ENCODE results near the gene GABBR2.

The GABBR2 gene

DNA sequence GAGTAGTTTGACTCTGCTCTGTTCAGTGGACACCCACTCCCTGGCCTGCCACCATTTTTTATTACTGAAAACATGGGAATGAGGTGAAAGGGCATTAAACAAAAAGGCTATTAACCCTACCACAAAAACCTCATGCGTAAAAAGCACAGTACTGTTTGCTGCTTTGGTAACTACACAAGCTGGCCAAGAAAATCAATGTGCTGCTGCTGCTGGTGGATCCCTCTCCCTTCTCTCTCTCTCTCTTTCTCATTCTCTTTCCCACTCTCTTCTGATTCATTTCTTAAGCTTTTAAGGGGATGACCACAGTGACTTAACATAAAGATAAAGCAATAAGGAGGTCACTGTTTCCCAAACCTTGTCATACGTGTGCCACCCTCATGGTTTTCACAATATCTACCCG lies 270.1 kb downstream of the GABBR2 start:
- DNase-seq (ENCODE audit: low spot score) = no peak

- no peak for DNase-seq (ENCODE audit: low spot score)
Measured at GRCh38 chr9:98437458-98438034, 271.2 kb downstream of the GABBR2 start.

GRCh38 chr9:98432960-98433359 lies 275.8 kb downstream of the GABBR2 start:
- DNase-seq (ENCODE audit: low spot score) = no peak

DNA sequence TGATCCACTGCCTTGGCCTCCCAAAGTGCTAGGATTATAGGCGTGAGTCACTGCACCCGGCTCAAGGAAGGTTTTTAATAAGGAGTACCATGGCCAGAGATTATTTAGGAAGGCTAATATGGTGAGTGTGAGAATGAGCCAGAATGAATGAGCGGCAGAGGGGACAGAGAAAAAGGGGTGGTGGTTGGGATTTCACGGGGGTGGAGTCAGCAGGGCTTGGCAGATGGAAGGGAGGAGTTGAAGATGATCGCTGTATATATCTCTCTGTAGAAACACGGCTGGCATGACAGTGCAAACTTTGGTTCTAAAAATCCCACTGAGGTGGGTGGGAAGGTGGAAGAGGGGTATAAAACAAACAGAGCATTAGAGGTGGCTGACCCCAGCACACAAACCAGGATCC lies 276.6 kb downstream of the GABBR2 start:
- DNase-seq (ENCODE audit: low spot score) = no peak

DNA sequence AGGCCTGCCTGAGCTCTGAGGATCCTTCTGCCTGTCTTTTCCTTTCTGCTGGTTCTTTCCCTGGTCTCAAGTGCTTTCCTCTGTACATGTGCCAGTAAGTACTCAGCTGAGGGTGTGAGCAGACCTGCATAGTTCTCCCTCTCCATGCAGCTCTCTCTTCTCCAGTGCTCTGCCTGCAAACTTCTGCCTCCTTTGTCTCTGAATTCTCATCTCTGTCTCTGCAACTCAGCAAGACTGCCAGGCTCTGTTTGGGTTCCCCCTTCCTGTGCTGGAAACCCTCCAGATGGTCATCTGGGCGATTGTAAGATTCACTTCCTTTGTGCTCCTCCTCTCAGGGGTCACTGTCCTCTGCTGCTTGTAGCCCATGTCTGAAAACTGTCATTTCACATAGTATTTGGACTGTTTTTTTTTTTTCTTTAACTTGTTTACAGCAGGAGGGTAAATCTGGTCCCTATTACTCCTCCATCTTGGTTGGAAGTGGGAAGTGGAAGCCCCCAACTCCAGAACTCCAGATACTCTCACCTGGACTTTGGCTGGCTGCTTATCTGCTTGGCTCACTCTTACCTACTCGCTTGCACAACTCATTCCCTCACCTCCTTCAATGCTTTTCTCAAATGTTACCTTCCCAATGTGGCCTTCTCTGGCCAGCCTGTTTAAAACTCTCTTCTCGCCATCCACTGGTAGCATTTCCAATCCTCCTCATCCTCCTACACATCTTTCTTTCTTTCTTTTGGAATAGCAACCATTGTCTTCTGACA lies 278.0 kb downstream of the GABBR2 start:
- DNase-seq (ENCODE audit: low spot score) = no peak

DNA sequence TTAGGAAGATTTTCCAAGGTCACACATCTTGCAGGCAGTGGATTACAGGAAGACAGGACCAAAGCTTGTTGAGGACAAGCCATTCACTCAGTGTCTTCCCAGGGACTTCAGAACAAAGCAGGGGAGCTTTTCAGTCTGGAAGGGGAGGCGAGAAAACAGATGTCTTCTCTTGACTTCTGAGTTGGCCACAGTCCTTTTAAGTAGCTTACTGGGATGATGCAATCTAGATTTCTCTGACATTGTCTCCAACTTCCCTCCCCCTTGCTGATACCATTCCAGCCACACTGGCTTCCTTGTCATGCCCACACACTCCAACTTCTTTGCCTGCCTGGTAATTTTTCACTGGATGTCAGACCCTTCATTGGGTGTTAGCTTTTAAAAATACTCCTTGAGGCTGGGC lies 279.1 kb downstream of the GABBR2 start:
- no peak for DNase-seq (ENCODE audit: low spot score)

DNA sequence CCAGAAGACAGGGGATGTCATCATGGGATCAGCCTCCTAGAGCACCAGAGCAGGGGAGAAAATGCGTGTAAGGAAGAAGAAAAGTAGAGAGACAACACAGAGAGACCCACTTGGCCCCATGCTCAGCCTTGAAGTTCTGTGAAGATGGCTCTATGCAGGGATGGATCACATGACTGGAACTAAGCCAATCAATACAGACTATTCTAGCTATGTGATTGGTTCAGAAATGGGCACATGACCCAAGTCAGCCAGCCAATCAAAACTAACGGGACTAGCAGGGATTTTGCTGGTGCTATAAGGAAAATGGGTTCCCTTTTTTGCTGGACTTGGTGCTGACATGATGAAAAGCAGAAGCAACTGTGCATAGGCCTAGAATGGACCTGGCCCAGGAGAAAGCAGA lies 280.3 kb downstream of the GABBR2 start:
- no peak for DNase-seq (ENCODE audit: low spot score)

GRCh38 chr9:98427491-98427890 lies 281.2 kb downstream of the GABBR2 start:
- no peak for DNase-seq (ENCODE audit: low spot score)

GRCh38 chr9:98425079-98425478 lies 283.7 kb downstream of the GABBR2 start:
- DNase-seq (ENCODE audit: low spot score) = no peak

DNA sequence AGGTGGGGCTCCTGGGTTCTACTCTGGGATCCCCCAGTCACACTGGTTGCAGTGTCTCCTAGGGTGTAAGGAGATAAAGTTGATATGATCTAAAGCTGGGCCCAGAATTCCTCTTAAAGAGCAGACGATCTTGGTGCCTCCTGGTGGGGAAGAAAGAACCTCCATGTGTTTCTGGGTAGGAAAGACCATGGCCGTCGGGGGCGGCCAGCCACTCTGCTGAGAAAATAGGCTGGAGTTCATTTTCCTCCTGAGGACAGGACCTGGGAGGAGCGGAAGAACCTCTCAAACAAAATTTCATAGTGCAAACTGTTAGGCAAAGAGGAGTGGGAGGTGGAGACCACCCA lies 289.5 kb downstream of the GABBR2 start:
- DNase-seq (ENCODE audit: low spot score) = no peak

GRCh38 chr9:98418578-98419259 lies 290.0 kb downstream of the GABBR2 start:
- DNase-seq (ENCODE audit: low spot score) = no peak

DNA sequence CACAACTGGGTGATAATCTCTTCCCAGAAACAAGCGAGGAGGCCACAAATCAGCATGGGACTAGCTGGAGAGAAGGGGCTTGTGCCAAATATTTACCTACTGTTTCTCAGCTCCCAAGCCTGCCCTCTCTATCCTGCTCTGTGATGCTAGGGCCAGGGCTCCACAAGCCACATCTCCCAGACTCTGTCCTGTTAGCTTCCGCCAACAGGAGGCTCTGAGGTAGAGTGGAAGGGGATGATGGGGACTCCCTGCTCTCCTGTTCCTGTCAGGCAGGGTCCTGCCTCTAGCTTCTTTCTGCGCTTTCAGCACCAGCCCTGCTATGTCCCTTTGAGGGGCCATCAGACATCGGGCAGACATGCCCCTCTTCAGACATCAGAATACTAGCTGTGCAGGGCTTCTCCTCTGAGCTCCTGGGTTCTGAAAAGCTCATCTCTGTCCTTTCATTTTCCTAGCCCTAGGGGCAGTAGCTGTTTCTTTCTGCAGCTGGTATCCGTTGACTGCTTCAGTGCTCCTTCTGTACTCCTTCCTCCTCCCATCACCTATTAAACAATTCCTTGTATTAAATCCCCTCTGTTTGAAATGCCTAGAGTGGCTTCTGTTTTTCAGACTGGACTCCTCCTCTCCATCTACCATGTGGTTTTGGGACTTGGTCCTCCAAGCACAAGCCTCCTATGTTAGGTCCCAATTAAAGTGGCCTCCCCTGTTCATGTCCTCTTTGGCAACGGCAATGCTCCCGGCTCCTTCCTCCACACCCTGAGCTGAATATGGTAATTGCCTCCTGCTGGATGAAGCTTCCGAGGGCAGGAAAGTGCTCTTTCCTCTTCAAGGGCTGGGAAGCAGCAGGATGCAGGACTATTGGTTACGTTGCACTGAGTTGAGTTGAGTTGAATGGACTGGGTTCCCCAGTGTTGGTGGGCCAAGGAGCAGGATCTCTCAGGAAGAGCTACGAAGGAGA lies 292.2 kb downstream of the GABBR2 start:
- no peak for DNase-seq (ENCODE audit: low spot score)

DNA sequence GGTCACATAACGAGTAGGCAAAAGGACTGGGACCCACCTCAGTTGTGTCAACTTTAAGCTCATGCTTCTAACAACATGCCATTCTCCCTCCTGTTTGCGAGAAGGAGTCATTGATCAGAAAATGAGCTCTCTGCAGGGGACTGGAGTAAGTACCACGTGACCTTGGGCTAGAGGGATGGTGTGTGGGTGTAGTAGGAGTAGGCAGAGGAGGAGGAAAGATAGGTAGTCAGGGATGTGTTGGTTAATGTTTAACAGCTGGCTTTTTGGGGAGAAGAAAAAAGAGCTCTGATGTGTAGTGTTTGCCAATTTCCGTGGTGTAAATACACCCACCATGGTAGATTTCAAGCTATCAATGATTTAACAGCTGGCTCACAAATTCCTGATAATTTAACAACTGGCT lies 293.0 kb downstream of the GABBR2 start:
- no peak for DNase-seq (ENCODE audit: low spot score)

DNA sequence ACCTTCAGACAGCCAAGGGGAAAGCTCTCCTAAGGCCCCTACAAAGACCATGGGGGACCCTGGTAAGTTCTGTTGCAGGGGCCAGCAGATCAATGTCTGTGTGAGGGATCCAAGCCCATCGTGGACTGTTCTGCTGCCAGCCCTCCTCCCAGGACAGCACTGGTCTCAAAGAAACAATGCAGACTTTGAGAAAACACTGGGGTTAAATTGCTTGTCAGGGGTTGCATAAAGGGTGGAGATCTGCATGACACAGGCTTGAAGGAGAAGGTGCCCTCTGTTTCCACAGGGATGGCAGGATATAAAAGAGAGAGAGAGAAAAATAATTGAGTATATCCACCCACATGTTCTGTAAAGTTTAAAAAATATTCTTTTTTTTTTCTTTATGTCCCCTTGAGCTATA lies 295.7 kb downstream of the GABBR2 start:
- DNase-seq (ENCODE audit: low spot score) = no peak

GRCh38 chr9:98412101-98412842 lies 296.5 kb downstream of the GABBR2 start:
- no peak for DNase-seq (ENCODE audit: low spot score)

- peak; percentile 26 for DNase-seq (ENCODE audit: low spot score)
Measured at GRCh38 chr9:98410185-98410697, 298.5 kb downstream of the GABBR2 start.

GRCh38 chr9:98409719-98410118 lies 299.0 kb downstream of the GABBR2 start:
- DNase-seq (ENCODE audit: low spot score) = no peak

DNA sequence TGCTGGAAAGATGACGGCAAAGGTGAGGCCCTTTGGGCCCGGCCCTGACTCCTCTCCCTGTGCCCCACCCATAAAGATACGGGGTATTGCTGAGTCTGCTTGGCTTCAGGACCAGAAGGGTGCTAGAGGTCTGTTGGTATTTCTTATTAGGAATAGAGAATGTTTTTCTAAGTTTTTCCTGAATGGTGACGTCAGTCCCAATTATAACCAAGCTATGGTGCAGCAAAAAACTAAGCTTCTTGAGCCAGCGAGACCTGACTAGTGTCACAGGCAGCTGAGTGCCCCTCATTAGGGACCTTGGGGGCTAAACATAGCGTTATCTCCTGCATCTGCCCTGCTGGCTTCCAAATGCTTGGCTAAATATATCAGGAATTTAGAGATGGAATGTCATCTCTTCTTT lies 302.3 kb downstream of the GABBR2 start:
- no peak for DNase-seq (ENCODE audit: low spot score)

DNA sequence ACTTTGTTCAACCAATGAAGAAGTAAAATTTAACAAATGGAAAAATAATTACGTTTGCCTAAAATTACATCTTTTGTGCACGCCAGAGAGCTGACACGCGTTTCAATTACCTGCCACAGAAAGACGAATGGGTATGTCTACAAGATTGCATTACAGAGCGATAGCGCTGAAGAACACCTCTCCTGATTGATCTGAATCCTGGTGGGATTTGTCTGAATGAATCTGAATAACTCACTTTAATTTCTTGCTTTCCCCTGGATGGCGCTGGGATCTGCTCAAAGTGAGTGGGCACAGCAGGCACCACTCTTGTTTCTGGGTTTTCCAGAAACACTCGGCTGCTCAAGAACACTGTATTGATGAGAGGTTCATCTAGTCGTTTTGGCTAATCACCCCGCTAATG lies 304.5 kb downstream of the GABBR2 start:
- DNase-seq (ENCODE audit: low spot score) = no peak

DNA sequence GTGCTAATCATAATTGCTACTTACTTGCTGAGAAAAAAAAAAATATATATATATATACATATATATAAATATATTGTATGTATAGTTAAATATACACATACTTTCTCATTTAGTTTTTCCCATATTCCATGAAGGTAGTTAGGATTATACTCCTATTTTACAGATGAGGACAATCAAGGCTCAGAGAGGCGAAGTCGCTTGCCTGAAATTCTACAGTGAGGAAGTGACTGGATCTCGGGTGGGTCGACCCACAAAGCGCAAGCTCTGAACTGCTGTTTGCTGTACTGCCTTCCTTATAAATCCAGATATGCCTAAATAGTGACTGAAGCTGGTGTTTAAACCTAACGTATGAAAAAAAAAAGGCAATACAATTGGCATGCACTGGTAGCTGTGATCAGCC lies 305.0 kb downstream of the GABBR2 start:
- DNase-seq (ENCODE audit: low spot score) = no peak

- DNase-seq (ENCODE audit: low spot score) = no peak
Measured at GRCh38 chr9:98402019-98402840, 306.5 kb downstream of the GABBR2 start.
